ENCODE data around the gene SASH1.

The SASH1 gene

DNA sequence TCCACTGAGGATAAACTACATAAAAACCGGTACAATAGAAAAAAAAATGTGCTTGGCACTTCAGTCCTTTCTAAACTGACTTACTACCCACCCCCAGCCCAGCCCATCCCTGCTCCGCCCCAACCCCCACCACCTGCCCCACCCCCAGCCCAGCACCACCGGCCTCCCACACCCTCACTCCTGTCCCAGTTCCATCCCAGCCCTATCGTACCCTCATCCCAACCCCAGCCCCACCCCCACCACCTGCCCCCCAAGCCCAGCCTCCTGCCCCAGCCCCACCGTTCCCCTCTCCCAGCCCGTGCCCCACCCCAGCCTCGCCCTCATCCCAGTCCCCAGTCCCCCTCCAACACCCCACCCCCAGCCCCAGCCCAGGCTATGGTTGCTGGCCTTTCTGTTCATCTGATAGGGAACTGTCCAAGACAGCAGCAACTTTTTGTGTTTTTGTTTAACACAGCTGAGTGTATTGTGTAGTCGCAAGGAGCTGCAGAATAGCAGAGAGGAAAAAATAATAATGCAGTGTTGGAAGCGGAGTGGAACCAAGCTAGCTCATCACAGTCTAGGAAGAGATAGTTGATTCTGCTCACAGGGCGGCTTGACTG, 61.9 kb downstream of the SASH1 start:
- no peak for DNase-seq (ENCODE audit: low read depth)

DNA sequence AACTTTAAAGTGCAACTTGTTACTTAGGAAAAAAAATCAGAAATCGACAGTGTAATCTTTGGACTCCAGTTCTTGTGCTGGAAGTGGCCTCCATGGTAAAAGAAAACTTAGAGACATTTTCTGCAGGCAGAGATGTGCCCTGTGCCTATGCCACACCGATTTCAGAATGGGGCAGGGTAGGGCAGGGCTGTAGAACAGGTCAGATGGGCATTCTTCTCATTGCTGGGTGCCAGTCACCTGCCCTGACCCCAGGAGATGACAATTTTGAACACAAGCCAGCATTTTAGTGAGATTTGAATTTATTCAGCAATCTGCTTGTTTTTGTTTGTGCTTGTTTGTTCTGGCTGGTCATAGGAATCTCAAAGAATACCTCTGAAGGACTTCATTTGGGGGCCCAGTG, 63.3 kb downstream of the SASH1 start:
- DNase-seq (ENCODE audit: low read depth): no peak

DNA sequence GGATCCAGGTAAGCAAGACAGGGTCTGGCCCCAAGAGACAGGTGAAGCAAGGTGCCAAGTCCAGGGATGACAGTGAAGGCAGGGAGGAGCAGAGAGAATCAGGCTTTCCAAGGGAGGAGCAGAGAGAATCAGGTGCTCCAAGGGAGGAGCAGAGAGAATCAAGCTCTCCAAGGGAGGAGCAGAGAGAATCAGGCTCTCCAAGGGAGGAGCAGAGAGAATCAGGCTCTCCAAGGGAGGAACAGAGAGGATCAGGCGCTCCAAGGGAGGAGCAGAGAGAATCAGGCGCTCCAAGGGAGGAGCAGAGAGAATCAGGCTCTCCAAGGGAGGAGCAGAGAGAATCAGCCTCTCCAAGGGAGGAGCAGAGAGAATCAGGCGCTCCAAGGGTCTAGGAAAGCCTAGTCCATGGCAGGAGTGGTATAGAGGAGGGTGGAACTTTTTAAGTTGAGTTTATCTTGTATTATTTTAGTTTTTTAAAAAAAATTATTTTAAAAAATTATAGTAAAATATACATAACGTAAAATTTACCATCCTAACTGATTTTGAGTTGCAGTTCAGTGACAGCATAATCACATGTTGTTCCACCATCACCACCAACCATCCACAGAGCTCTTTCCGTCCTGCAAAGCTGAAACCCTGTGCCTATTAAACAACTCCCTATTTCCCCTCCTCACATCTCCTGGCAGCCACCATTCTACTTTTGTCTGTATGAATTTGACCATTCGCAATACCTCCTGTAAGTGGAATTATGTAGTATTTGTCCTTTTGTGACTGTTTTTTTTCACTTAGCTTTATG, 64.1 kb downstream of the SASH1 start:
- DNase-seq (ENCODE audit: low read depth): no peak

DNA sequence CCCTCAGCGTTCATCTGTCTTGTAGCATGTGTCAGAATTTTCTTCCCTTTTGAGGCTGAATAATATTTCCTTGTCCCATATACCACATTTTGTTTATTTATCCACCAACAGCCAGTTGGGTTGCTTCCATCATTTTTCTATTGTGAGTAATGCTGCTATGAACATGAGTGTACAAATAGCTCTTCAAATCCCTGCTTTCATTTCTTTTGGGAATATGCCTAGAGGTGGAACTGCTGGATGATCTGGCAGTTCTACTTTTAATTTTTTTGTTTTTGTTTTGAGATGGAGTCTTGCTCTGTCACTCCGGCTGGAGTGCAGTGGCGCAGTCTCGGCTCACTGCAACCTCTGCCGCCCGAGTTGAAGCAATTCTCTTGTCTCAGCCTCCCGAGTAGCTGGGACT, 64.7 kb downstream of the SASH1 start:
- peak; percentile 88 for DNase-seq (ENCODE audit: low read depth)

DNA sequence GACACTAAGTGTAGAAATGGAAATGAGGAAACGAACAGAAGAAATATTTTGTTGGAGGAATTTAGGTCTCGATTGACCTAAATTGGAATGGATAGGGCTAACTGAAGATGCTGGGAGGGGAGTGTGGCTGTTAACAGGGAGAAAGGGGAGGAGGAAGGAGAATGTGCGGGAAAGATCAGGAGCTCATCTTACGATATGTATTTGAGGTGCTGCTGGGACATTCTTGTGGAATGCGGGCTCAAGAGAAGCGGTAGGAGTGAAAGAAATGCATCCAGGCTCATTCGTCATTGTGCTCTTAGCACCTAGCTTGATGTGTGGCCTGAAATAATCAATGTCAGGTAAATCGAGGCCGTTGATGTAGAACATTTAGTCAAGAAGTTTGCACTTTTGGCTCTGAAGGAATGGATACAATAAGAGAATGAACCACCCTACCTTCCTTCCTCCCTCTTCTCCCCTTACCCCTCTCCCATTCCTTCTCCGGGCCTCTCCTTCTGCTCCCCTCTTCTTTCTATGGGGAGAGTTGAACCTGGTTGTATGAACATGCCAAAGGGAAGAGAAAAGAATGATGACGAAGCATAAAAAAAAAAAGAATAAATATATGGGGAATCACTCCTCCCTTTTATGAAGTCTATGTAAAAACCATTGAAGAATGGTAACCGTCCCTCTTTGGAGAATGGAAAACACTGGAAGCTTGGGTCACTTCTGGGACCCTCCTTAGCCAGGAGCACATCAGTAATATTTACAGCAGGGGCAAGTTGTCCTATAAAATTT, 70.9 kb downstream of the SASH1 start:
- DNase-seq (ENCODE audit: low read depth): no peak

DNA sequence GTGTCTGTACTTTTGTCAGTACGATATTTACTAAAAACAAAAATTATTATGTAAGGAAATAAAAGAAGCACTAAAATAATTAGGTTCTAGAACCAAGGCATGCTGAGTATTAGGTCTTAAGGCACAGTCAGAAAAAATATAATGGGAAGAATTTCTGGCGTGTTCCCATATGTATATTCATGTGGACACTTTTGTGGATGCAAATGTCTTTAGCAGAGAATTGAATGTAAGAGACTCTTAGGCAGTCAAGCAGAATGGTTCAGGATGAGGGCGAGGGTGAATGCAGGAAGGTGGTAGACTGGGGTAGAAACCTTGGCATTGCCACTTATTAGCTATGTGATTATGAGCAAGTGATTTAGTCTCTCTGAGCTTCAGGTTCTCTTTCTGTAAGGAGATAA, 71.5 kb downstream of the SASH1 start:
- no peak for DNase-seq (ENCODE audit: low read depth)

DNA sequence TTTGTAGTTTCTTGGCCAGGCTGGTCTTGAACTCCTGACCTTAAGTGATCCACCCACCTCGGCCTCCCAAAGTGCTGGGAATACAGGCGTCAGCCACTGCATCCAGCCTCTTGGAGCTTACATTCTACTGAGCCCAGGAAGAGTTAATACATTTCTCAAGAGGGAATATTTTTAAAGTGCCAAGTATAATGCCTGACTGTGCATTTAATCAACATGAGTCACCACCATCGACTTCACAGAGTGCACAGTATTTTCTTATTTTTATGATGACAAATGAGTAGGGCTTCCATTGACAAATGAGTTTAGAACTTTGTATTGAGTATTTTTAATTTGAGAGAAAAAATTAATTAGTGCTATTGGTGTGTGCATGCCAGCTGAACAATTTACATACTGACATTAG, 72.2 kb downstream of the SASH1 start:
- DNase-seq (ENCODE audit: low read depth): peak; percentile 50

DNA sequence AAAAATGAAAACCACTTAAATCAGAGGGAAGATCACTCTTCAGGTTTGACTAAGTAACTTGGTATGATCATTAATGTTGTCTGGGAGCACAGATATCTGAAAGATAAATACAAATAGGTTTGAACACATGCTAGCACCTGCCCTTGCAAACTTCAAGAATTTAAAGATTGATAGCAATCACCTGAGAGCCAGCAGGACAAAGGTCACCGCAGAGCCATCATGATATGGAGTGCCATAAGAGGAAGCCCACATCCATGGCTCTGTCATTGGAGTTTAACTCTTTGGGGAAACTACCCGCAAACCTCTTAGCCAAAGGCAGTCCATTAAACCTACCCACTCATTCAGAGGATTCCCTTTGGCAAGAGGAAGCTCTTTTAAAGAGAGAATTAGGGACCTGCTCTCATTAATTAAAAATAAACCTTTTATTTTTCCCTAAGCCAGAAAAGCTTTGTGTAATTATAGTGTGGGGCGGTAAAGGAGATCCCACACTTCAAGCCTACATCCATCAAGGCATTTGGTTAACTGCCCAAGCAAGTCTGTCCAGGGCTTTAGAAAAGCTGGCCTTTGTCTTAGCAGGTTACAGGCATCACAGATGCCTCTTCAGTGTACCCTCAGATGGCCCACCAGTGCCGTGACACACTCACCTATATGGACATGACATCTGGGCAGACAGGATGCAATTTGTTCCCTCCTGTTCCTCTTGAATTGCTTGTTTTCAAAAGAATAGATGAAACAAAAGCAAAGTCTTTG, 73.0 kb downstream of the SASH1 start:
- DNase-seq (ENCODE audit: low read depth): no peak

DNA sequence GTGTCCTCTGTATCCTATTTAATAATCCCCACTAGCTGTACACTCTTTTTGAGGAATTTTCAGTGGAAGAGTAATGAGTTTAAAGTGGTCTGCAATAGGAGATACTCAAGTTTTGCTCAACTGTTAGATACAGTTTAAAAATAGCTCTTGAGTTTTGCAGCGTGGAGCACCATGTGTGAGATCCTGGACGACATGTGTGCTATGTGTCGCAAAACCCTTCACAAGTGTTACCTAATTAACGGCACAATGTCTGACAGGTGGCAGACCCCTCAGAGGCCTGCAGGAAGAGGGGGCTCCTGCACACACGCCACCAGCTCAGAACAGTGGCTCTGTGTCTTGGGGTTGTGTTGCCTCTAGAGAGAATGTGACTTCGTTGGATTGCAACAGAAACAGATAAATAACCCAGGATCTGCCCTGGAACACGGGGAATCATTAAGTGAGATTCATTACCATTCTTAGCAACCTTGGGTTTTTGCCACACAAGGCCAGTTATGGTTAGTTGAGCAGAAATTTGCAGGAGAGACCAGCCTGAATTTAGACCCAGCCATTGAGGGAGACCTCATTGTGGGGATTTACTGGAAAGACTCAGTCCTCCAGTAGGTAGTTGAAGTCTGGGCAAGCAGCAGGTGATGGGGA, 73.8 kb downstream of the SASH1 start:
- DNase-seq (ENCODE audit: low read depth): no peak

DNA sequence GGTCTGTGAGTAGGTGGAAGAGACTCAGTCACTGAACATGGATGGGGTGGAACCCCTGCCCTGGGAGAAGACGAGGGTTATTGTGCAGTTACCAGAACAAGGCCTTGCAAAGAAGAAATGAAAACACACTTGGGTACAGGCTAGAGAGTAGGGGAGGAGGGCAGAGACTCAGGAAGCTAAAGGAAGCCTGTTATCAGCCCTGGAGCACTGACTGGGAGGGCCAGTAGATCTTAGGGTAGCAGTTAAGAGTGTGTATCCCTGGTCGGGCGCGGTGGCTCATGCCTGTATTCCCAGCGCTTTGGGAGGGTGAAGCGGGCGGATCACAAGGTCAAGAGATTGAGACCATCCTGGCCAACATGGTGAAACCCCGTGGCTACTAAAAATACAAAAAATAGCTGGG, 74.4 kb downstream of the SASH1 start:
- DNase-seq (ENCODE audit: low read depth): no peak

DNA sequence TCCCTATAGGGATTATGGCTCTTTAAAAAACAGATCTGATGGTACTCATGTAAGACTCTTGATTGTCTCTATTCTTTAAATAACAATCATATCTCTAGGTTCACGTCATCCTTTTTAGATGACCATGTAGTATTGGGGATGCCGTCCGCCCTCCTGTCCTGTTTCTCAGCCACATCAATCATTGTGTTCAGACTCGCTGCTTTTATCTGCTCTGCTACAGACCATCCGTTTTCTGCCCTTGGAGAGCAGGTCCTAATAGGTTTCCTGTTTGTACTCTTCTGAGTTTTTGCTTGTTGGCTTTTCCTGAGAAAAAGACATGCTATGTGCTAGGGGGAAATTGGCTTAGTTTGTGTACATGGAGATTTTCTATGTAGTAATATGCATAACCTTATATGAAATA, 76.8 kb downstream of the SASH1 start:
- no peak for DNase-seq (ENCODE audit: low read depth)

DNA sequence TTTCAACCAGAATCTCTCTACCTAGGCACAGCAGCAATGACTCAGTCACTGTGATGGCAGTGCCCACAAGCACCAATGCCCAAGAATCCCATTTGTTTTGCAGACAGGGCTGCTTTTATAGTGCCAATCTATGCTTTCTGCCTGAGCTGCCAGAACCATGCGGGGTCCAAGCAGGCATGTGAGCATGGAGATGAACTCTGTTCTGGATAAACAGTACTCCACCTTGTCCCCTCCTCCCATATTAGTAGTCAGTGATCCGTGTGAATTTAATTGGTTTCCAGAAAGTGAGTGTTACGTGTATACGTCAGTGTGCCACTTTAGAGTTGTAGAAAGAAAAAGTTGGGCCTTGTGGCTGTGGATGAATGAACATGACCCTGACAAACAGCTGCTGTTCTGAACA, 79.4 kb downstream of the SASH1 start:
- no peak for DNase-seq (ENCODE audit: low read depth)

DNA sequence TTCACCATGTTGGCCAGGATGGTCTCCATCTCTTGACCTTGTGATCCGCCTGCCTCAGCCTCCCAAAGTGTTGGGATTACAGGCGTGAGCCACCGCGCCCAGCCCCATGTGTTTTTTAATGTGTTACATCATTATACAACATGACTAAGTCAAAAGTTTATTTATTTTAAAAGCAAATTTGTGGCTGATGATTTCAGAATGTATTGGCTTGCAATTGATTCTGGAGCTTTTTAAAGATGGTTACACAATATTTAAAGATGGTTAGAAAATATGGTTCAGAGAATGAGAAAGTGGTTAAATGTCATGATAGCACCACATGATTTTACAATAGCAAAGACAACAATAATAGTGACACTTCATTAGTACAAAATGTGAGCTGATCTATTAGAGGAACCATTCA, 80.5 kb downstream of the SASH1 start:
- DNase-seq (ENCODE audit: low read depth): no peak

DNA sequence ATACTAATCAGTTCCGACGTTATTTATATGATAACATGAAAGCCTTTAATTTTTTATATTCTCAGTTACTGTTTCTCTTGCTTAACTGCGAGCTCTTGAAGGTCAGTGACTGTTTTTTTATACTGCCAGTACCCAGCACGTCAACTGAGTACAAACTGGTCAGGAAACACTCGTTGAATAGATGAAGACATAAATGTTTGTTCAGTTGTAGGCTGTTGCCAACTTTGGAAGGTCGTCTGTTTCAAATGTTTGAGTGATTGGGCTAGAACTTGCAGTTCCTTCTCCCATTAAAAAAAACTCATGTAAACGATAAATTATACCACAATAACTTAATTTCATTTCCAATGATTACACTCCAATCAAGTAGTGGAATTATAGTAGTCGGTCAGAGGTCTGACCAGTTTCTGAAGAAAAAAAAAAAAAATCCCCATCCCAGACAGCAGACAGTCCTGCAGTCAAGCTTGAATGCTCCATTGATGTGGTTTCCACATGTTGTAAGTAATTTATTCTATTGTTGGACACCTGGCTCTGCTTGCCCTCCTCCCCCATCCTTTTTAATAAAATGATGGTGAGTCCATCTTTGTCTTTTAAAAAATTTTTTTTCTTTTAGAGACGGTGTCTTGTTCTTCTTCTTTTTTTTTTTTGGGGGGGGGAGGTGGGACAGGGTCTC, 81.1 kb downstream of the SASH1 start:
- no peak for DNase-seq (ENCODE audit: low read depth)

DNA sequence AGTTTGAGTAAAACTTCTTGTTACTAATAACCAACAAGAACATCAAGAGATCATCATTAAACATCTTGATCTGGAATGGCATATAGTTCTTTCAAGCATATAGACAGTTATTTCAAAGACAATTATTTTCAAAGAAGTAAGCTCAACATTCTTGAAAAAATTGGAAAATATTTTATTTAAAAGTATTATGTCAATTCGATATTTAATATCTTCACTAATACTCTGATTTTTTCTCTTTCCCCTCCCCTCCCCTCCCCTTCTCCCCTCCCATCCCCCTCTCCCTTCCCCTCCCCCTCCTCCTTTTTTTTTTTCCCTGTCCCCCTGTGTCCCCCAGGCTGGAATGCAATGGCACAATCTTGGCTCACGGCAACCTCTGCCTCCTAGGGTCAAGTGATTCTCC, 82.8 kb downstream of the SASH1 start:
- no peak for DNase-seq (ENCODE audit: low read depth)

DNA sequence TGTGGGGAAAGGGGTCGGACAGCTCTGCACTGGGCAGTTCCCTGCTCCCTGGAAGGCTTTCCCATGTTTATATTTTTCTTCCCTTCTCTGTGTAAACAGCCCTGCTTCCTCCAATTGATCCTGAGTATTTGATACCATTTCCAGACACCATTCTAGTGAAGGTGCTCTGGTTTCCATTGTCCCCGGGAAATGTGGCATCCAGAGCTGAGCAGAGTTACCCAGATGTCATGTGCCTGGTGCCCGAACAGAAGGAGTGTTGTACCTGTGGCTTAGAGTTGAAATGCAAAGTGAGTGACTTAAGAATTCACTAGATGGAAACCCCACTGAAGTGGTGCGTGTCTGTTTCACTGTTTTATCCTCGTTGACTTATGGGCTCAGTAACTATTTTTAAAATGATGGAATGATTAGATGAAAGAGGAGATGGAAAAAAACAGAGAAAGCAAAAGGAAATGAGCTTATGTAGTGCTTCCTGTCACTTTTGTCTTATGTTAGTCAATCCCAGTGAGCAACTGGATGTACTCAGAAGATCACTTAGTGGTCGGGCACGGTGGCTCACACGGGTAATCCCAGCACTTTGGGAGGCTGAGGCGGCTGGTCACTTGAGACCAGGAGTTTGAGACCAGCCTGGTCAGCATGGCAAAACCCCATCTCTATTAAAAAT, 83.8 kb downstream of the SASH1 start:
- no peak for DNase-seq (ENCODE audit: low read depth)

DNA sequence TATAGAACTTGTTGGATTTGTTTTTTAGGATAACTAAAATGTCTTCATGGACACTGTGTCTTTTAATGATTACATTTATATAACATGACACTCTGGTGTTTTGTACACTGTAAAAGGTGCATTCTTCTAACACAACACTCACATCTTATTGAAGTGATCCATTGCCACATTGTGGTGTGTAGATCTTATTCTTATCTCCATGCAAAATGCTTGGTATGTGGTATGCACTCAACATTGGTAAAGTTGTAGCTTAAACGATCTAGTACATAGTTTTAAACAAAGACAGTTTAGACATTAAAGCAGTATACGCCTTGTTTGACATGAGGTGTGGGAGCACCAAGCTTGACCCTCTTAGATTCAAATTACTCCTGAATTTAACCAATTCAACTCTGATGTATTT, 84.7 kb downstream of the SASH1 start:
- no peak for DNase-seq (ENCODE audit: low read depth)

DNA sequence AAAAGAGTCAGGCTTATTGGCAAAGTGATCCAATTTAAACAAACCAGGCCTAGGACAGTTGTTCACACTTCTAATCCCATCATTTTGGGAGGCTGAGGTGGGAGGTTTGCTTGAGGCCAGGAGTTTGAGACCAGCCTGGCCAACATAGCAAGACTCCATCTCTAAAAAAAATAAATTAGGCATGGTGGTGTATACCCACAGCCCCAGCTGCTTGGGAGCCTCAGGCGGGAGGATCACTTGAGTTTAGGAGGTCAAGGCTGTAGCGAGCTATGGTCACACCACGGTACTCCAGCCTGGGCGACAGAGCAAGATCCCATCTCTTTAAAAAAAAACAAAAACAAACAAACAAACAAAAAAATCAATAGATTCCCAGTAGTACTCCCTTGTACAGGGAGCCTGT, 86.8 kb downstream of the SASH1 start:
- no peak for DNase-seq (ENCODE audit: low read depth)

DNA sequence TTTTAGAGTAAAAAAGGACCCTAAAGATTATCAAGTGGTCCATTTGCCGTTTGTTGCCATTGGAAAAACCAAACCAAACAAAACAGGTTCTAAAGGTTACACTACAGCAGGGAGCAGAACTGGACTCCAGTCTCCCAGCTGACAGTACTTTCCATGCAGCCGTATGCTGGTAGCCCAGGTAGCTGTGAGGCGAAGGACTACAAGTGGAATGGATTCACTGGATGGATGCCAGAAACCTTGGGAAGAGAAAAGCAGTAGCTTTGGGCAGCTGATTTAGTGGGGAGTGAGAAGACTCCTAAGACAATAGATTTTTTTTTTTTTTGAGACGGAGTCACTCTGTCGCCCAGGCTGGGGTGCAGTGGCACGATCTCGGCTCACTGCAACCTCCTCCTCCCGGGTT, 88.3 kb downstream of the SASH1 start:
- no peak for DNase-seq (ENCODE audit: low read depth)

DNA sequence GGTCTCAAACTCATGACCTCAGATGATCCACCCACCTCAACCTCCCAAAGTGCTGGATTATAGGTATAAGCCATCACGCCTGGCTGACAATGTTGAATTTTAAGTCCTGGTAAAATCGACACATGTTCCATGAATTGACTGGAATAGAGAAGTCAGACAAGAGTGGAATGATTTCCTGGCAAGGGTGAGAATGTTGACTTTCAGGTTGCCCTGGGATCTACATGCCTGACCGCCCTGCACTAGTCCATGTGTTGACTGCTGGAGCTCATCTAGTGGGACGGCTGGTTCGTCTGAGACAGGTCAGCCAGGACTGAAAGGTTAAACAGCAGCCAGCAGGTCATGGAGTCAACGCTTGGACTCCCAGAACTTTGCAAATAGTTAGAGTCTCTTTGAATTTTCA, 88.8 kb downstream of the SASH1 start:
- no peak for DNase-seq (ENCODE audit: low read depth)

DNA sequence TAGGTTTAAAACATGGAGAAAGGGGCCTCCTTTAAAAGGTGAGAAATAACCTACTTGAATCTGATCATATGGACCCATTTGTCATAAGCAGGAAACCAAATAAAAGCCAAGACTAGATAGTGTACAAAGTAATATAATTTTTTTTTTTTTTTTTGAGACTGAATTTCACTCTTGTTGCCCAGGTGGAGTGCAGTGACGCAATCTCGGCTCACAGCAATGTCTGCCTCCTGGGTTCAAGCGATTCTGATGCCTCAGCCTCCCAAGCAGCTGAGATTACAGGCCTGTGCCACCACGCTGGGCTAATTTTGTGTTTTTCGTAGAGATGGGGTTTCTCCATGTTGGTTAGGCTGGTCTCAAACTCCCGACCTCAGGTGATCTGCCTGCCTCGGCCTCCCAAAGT, 89.2 kb downstream of the SASH1 start:
- no peak for DNase-seq (ENCODE audit: low read depth)

Data from non-pigmented ciliary epithelial cell (primary cell).